ENCODE results near the gene ZFAND3. TPM values are rescaled to one million over a fixed set of nuclear protein-coding genes. Genes with fewer than 3 reads are reported as not detected.

The ZFAND3 gene
- polyA plus RNA-seq, 1 donor from 2014 or later, result 19.7 TPM

DNA sequence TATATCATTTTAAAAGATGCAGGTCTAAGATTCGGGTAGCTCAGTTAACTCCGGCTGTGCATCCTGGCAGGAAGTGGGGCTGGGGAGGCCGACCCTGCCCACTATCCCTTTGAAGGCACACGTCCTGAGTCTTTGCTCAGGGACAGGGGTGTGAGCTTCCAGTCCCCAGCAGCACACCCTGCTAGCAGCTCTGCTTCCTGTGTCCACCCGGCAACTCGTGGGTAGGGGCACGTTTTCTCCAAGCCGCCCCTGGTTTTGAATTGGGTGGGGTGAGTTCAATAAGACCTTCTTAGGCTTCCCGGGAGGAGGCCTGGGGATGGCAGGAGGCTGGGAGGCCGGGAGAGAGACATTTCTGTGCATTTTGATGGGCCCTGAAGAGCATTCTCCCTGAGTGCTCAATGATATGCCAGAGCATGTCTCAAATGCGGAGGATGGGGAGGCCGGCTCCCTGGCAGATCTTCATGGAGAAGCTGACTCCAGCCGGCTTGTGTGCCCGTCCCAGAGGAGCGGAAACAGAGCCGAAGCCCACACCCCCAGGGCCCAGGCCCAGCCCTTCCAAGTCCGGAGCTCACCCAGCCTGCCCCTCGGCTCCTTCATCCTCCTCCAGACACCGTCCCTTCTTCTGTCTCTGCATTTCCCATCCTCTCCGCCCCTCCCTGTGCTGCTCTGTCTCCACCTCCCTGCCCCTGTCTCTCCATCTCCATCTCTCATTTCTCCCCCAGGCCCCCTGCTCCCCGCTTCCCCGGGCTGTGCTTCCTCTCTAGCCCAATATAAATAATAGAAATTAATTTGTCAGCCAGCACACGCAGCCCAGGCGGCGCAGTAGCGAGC, 36.3 kb upstream of the ZFAND3 start:
- Histone ChIP-seq H4K20me1 (ENCODE audit: insufficient read depth) (no peaks in the 10 kb centered on the region), H2AFZ (ENCODE audit: low read depth, low read length) (peak overlapping the region; percentile 56), H3K9me3 (ENCODE audit: low read length) (no peaks in the 10 kb centered on the region), H3K9ac (ENCODE audit: low read length) (peak overlapping the region; percentile 62), H3K4me3 (ENCODE audit: low read length) (peak overlapping the region; percentile 55), H3K4me2 (ENCODE audit: low read length) (peak overlapping the region; percentile 48), H3K9me2 (ENCODE audit: insufficient read depth, low read length) (no peaks in the 10 kb centered on the region), H3K36me3 (ENCODE audit: insufficient read depth, low read length) (no peaks in the 10 kb centered on the region), H3K79me2 (replicated peaks; ENCODE audit: insufficient read depth, low read length) (no peaks in the 10 kb centered on the region), H3F3A (ENCODE audit: insufficient read depth, low read length, poor library complexity, severe bottlenecking) (no peaks in the 10 kb centered on the region), H3K27ac (ENCODE audit: low read length) (peak overlapping the region; percentile 59), H3K27me3 (ENCODE audit: insufficient read depth, low read depth, low read length) (no peaks in the 10 kb centered on the region)
- TF ChIP-seq, protein P1, sequence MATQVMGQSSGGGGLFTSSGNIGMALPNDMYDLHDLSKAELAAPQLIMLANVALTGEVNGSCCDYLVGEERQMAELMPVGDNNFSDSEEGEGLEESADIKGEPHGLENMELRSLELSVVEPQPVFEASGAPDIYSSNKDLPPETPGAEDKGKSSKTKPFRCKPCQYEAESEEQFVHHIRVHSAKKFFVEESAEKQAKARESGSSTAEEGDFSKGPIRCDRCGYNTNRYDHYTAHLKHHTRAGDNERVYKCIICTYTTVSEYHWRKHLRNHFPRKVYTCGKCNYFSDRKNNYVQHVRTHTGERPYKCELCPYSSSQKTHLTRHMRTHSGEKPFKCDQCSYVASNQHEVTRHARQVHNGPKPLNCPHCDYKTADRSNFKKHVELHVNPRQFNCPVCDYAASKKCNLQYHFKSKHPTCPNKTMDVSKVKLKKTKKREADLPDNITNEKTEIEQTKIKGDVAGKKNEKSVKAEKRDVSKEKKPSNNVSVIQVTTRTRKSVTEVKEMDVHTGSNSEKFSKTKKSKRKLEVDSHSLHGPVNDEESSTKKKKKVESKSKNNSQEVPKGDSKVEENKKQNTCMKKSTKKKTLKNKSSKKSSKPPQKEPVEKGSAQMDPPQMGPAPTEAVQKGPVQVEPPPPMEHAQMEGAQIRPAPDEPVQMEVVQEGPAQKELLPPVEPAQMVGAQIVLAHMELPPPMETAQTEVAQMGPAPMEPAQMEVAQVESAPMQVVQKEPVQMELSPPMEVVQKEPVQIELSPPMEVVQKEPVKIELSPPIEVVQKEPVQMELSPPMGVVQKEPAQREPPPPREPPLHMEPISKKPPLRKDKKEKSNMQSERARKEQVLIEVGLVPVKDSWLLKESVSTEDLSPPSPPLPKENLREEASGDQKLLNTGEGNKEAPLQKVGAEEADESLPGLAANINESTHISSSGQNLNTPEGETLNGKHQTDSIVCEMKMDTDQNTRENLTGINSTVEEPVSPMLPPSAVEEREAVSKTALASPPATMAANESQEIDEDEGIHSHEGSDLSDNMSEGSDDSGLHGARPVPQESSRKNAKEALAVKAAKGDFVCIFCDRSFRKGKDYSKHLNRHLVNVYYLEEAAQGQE (IDR thresholded peaks at IDR 0.05; ENCODE audit: borderline replicate concordance), result no peak
- TF ChIP-seq RAD21 (conservative IDR thresholded peaks at IDR 0.05) (no peak), SMC3 (conservative IDR thresholded peaks at IDR 0.05; ENCODE audit: poor library complexity) (no peak), POLR2AphosphoS5 (IDR thresholded peaks at IDR 0.05) (no peak), EP300 (conservative IDR thresholded peaks at IDR 0.05; ENCODE audit: poor library complexity, severe bottlenecking) (no peak)
- TF ChIP-seq, protein P2, sequence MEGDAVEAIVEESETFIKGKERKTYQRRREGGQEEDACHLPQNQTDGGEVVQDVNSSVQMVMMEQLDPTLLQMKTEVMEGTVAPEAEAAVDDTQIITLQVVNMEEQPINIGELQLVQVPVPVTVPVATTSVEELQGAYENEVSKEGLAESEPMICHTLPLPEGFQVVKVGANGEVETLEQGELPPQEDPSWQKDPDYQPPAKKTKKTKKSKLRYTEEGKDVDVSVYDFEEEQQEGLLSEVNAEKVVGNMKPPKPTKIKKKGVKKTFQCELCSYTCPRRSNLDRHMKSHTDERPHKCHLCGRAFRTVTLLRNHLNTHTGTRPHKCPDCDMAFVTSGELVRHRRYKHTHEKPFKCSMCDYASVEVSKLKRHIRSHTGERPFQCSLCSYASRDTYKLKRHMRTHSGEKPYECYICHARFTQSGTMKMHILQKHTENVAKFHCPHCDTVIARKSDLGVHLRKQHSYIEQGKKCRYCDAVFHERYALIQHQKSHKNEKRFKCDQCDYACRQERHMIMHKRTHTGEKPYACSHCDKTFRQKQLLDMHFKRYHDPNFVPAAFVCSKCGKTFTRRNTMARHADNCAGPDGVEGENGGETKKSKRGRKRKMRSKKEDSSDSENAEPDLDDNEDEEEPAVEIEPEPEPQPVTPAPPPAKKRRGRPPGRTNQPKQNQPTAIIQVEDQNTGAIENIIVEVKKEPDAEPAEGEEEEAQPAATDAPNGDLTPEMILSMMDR (IDR thresholded peaks at IDR 0.05; ENCODE audit: poor library complexity, severe bottlenecking), result no peak

DNA sequence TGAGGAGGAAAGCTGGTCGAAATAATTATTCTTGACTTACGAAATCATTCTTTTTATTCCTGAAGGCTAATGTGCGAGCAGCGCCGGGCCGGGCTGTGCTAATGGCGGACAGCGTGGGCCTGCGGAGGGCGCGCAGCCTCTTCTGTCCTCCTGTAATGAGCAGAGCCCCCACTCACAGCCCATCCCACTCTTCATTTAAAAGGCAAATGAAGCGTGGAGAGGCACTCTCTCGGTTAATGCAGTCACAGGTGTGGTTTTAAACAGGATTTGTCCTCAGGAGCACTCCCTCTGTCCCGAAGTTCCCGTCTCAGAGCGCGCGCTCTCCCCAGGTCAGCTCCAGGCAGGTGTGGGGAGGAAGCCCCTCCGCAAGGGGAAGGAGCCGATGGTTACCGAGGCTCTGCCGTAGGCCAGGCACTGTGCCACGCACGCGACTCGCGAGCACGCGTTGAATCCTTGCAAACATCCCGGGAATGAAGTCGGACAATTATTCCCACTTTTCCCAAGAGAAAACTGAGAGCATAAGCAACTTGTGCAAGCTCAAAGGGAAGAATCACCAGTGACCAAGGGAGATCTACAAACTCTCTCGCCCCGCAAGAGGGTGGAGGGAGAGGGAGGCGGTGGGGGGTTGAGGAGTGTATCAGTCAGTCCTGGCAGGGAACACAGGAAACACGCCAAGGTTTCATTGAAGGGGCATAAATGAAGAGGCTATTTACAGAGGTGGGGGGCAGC, 35.5 kb upstream of the ZFAND3 start:
- H2AFZ ChIP-seq (ENCODE audit: low read depth, low read length), result peak overlapping the region; percentile 56
- H3K4me3 ChIP-seq (ENCODE audit: low read length), result peak overlapping the region; percentile 55
- no peaks in the 10 kb centered on the region for H3K36me3 ChIP-seq (ENCODE audit: insufficient read depth, low read length)
- no peaks in the 10 kb centered on the region for H3K79me2 ChIP-seq (replicated peaks; ENCODE audit: insufficient read depth, low read length)
- H3K9me2 ChIP-seq (ENCODE audit: insufficient read depth, low read length), result no peaks in the 10 kb centered on the region
- TF ChIP-seq RAD21 (conservative IDR thresholded peaks at IDR 0.05), result peak; percentile 19
- TF ChIP-seq POLR2AphosphoS5 (IDR thresholded peaks at IDR 0.05), result no peak
- TF ChIP-seq EP300 (conservative IDR thresholded peaks at IDR 0.05; ENCODE audit: poor library complexity, severe bottlenecking), result no peak
- peak; percentile 13 for TF ChIP-seq SMC3 (conservative IDR thresholded peaks at IDR 0.05; ENCODE audit: poor library complexity)
- TF ChIP-seq, protein P1 (IDR thresholded peaks at IDR 0.05; ENCODE audit: borderline replicate concordance), result peak; percentile 63
- TF ChIP-seq TAF1 (IDR thresholded peaks at IDR 0.05; ENCODE audit: low read depth), result no peak
- H3K27ac ChIP-seq (ENCODE audit: low read length), result peak overlapping the region; percentile 59
- no peaks in the 10 kb centered on the region for H4K20me1 ChIP-seq (ENCODE audit: insufficient read depth)
- peak overlapping the region; percentile 48 for H3K4me2 ChIP-seq (ENCODE audit: low read length)
- no peaks in the 10 kb centered on the region for H3F3A ChIP-seq (ENCODE audit: insufficient read depth, low read length, poor library complexity, severe bottlenecking)
- H3K9me3 ChIP-seq (ENCODE audit: low read length), result no peaks in the 10 kb centered on the region
- H3K9ac ChIP-seq (ENCODE audit: low read length), result peak overlapping the region; percentile 62
- no peaks in the 10 kb centered on the region for H3K27me3 ChIP-seq (ENCODE audit: insufficient read depth, low read depth, low read length)

All from neural cell (in vitro differentiated cells).